Sigmoid colon (tissue), 3 donors: ENCODE data around the gene DPP8.

Experiments used
- POLR2A ChIP-seq, 2 donors: fragments of 450-650 bp; IDR thresholded peaks; one replicate each; pipeline ENCODE4 v1.6.1; 2016; ENCODE audit warnings: antibody characterized with exemption in 2 of 2, mild to moderate bottlenecking in 2 of 2, moderate library complexity in 2 of 2
- TF ChIP-seq, protein P1 (sequence below), 4 experiments: fragments of 450-650 bp in 3 of 4; fragments of 200-600 bp in 1 of 4; IDR thresholded peaks; one replicate each; pipeline ENCODE4 v1.5.1; 2016 to 2019; ENCODE audit warnings: antibody characterized with exemption in 4 of 4, mild to moderate bottlenecking in 3 of 4, moderate library complexity in 2 of 4

DNA sequence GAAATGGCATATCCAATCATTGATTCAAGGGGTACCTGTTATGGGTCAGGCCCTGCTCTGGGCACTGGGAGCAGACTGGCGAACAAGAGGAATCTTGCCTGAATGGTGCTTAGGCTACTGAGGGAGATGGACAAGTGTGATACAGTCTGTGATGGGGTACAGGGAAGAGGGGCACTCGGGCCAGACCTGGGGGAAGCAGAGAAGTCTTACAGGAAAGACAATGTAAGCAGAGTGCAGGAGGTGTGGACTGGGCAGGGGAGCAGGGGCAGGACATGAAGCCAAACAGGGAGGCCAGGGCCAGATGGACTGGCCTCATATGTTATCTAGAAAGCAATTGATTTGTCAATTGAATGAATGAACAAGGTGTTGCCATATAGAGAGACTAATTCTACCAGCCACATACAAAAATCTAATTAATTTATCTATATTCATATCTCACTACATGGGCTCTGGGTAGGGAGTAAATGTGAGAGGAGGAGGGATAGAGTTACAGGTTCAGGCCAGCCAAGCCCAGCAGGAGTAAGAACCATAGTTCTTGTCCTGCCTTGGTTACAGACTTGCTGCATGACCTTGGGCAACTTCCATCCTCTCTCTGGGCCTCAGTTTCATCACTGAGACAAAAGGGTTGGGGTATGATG, 91.2 kb downstream of the DPP8 start:
- TF ChIP-seq, protein P1, sequence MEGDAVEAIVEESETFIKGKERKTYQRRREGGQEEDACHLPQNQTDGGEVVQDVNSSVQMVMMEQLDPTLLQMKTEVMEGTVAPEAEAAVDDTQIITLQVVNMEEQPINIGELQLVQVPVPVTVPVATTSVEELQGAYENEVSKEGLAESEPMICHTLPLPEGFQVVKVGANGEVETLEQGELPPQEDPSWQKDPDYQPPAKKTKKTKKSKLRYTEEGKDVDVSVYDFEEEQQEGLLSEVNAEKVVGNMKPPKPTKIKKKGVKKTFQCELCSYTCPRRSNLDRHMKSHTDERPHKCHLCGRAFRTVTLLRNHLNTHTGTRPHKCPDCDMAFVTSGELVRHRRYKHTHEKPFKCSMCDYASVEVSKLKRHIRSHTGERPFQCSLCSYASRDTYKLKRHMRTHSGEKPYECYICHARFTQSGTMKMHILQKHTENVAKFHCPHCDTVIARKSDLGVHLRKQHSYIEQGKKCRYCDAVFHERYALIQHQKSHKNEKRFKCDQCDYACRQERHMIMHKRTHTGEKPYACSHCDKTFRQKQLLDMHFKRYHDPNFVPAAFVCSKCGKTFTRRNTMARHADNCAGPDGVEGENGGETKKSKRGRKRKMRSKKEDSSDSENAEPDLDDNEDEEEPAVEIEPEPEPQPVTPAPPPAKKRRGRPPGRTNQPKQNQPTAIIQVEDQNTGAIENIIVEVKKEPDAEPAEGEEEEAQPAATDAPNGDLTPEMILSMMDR (IDR thresholded peaks at IDR 0.05): no peak
- no peak for TF ChIP-seq POLR2A (IDR thresholded peaks at IDR 0.05)
